Activated CD8-positive, alpha-beta memory T cell treated with anti-CD3 and anti-CD28 coated beads, Interleukin-2, amount 50 U/mL, for 1 hour (primary cell): ENCODE data around the gene CRAT.
"Not testable (repeated sequence)": the region's sequence is repeated elsewhere in the genome, so short reads cannot be mapped to it uniquely, and the experiment has no call there.

Source experiments
- DNase-seq: peaks from one replicate; pipeline ENCODE4 v3.0.0-alpha.2; 2020; ENCODE audit errors: extremely low read depth

Gene CRAT

GRCh38 chr9:129138476-129139232 is 28.1 kb upstream of the CRAT start:
- no peak for DNase-seq

- DNase-seq: no peak
Measured at GRCh38 chr9:129138144-129138462, 27.5 kb upstream of the CRAT start.

DNA sequence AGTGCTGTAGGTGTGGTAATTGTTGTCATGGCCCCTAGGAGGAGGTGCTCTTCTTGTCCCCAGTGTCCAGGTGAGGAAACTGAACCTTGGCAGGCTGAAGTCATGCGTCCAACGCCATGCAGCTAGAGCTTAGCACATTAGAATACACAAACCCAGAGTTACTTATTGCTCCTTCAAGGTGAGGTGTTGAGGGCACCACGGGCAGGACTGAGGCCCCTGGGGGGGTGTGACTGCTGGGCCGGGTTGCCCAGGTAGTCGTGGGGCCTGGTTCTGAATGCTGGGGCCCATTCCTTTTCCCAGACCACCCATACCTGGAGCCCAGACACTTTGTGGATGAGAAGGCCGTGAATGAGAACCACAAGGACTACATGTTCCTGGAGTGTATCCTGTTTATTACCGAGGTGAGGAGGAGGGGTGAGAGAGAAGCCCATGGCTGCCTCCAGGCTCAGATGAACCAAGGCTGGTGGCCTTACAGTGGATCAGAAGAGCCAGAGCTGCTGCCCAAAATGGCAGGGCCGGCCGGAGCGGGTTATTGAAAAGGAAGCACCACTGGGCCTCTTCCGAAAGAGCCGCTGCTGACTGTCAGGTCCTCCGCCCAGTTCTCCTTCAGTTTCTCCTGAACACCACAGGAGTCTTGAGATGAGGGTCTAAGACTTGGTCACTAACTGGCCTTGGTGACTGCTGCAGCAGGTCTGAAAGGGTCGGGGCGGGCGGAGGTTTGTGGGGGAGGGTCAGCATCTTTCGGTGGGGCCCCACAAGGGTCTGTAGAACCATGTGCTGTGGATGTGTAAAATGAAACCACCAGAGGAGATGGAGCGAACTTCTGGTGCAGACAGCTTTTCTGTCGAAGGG is 26.9 kb upstream of the CRAT start:
- DNase-seq: no peak

- DNase-seq: no peak
Measured at GRCh38 chr9:129136446-129137035, 25.9 kb upstream of the CRAT start.

DNA sequence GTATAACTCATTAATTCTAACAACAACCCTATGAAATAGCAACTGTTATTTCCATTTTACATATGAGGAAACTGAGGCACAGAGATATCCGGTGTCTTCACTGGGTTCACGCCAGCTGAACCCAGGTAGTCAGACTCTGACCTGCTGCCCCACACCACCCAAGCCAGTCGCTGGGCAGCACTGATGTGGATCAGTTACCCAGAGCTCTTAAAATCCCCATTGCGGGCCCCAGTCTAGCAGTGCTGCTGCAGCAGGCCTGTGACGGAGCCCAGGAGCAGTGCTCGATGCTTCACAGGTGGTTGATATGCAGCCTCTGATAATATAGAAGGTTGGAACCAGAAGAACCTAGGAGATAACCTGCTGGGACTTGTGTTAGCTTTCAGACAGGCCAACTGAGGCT is 24.9 kb upstream of the CRAT start:
- no peak for DNase-seq

DNA sequence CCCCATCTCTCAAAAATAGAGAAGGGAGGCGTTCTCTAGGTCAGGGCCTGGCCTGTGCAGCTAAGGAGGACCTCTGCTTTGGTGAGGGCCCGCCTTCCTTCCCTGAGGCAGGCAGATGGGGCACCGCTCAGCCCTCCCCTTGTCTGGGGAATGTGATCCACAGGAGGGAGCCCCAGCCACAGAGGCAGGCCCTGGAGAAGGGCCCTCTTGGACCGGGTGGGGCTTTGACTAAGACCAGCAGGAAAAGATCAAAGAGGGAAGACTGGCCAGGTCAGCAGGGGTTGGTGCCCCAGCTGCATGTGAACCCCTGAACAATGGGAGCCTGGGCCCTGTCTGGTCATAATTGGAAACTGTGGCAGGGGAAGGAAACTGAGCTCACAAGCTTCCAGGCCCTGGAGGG is 22.5 kb upstream of the CRAT start:
- DNase-seq: no peak

DNA sequence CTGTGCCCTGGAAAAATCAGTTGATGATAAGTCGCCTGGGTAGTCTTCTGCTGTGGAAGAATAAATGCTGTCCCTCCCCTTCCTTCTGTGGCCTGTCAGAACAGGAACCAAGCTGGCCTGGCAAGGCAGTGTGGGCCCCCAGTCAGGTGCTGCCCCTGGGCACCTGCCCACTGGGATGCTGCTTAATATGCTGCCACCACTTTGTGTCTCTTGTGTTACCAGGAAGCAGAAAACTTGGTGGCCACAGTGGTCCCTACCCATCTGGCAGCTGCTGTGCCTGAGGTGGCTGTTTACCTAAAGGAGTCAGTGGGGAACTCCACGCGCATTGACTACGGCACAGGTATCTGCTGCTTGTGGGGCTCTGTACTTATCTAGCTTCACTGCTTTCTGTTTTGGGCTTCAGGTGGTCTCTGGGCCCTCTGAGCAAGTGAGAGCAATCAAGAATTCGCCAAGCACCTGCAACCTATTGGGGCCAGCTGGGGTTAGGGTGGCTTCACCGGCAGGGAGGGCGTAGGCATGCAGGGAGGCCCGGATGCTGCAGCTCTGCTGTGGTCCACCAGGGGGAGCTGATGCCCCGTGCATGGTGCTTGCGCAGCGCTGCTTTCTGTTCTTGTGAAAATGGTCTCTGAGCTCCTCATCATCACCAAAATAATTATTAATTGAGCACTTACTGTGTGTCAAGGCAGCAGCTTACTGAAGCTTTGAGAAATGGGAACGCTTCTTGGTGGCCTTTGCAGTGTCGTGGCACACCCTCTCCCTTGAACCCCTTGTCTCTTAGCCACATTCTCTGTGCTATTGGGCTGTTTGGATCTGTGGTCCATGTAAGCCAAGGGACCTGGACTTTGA is 20.9 kb upstream of the CRAT start:
- DNase-seq: peak; percentile 49

- no peak for DNase-seq
Measured at GRCh38 chr9:129130791-129131190, 20.2 kb upstream of the CRAT start.

DNA sequence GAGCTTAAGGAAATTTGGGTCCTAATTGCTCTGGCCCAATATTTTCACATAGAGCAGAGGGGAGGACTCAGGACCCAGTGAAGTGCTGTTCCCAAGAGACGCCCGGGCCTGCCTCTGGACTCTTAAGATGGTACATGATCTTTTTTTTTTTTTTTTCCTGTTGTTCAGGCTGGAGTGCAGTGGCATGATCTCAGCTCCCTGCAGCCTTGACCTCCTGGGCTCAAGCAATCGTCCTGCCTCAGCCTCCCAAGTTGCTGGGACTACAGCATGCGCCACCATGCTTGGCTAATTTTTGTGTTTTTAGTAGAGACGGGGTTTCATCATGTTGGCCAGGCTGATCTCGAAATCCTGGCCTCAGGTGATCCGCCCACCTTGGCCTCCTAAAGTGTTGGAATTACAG is 19.7 kb upstream of the CRAT start:
- DNase-seq: not testable (repeated sequence)

DNA sequence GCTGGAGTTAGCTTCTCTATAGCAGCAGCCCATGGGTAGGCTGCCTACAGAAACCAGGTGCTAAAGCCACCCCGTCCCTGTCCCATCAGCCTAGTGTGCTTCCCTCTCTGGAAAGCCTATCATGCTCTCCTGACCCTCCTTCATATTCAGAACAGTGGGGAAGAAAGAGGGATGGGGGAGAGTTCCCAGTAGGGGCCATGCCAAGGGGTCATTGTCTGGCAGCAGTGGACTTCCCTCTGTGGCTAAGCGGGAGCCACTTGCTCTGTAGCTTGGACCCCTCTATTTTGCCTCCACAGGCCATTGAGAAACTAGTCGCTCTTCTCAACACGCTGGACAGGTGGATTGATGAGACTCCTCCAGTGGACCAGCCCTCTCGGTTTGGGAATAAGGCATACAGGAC is 18.1 kb upstream of the CRAT start:
- DNase-seq: no peak

DNA sequence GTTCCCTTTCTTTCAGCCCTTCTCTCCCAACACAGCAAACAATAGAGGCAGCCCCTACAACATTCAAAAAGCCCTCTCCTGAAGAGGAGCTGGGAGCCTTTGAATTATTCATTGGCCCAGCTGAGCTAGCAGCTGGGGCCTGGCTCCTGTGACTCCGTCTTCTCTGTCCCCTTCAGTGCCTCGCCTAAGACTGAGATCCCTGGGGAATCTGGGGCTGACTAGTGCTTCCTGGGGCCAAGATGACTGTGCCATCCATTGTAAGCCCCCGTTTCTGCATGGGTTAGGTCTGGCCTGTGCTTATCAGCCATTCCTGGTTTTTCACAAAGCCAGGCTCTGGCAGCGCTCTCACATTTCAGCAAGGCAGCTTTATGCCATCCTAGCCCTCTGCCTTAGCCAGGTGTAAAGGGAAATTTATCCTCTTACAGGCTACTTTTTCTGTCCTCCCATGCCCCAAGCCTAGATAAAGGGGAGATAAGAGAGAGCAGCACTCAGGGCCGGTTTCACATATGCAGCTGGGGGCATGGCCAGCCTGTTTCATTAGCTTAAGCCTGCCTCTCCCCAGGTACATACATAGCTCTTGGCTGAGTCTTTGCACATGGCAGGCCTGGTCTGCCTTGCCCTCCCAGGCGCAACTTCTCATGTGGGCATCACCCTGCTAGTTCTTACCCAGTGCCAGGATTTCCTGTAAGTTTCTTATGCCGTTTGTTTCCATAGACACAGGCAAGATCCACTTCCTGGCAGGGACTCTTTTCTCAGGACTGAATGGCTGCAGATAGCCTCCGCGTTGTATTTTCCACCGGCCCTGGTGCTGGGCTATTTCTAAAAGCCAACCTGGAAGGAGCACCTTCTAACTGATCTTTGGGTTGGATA is 16.4 kb upstream of the CRAT start:
- DNase-seq: no peak

- no peak for DNase-seq
Measured at GRCh38 chr9:129125478-129125877, 14.9 kb upstream of the CRAT start.

GRCh38 chr9:129124506-129125069 is 14.0 kb upstream of the CRAT start:
- no peak for DNase-seq

DNA sequence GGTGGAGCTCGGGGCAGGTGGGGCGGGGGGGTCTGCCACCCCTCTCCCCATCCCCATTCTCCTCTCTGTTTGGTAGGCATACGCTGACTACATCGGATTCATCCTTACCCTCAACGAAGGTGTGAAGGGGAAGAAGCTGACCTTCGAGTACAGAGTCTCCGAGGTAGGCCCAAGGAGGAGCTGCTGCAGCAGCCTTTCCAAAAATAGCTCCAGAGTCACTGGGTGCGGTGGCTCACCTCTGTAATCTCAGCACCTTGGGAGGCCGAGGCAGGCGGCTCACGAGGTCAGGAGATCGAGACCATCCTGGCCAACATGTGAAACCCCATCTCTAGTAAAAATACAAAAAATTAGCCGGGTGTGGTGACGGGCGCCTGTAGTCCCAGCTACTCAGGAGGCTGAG is 12.4 kb upstream of the CRAT start:
- DNase-seq: not testable (repeated sequence)

DNA sequence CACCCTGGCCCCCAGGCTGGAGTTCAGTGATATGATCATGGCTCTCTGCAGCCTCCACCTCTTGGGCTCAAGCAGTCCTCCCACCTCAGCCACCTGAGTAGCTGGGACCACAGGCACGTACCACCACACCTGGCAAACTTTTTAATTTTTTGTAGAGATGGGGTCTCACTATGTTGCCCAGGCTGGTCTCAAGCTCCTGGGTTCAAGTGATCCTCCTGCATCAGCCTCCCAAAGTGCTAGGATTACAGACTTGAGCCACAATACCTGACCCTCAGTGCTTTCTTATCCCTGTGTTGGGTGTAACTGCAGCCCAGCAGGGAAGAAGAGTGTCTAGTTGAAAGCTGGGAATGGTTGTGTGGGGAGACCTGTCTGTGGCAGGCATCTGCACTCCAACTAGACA is 11.5 kb upstream of the CRAT start:
- no peak for DNase-seq

- no peak for DNase-seq
Measured at GRCh38 chr9:129121483-129121882, 10.9 kb upstream of the CRAT start.

GRCh38 chr9:129118799-129119198 is 8.2 kb upstream of the CRAT start:
- no peak for DNase-seq

GRCh38 chr9:129113645-129114304 is 3.2 kb upstream of the CRAT start:
- DNase-seq: no peak

- DNase-seq: not testable (repeated sequence)
Measured at GRCh38 chr9:129112526-129112925, 1.9 kb upstream of the CRAT start.

GRCh38 chr9:129111528-129112151 is 1.0 kb upstream of the CRAT start:
- no peak for DNase-seq
